NCI-H460 (cell line): ENCODE results near the gene NFATC2. TPM values are rescaled to one million over a fixed set of nuclear protein-coding genes. Genes with fewer than 3 reads are reported as not detected.

Experiments
- DNase-seq: peaks from one replicate; pipeline ENCODE4 v3.0.0-alpha.2; 2016; ENCODE audit warnings: low read depth; ENCODE audit errors: extremely low read depth
- total RNA-seq: library from RNA; depleted of rRNA; stranded (reverse); fragments of >200 nt; shearing (Covaris generic); gene quantifications from 2 replicates; pipeline ENCODE4 v1.2.3, GENCODE V29; 2014

The NFATC2 gene
- total RNA-seq, 1 experiment from 2014 or later: 1.1 TPM

DNA sequence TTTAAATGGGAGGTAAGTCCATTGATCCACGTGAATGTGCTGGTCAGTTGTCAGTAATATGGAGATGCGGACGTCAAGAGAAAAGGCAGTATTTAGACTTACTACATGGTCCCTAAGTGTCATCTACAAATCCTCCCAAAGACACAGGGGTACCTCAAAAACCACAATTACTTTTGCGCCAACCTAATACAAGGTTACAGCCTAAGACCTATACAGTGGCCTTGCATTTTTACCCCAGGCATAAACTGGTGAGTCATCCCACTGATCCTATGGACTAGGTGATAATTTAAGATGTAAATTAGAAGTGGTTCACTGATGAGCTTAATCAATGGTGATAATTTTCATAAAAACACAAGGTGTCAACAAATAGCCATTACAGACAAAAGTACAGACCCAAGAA, 141.0 kb downstream of the NFATC2 start:
- DNase-seq: no peak

GRCh38 chr20:51400051-51400926, 142.2 kb downstream of the NFATC2 start:
- DNase-seq: no peak

DNA sequence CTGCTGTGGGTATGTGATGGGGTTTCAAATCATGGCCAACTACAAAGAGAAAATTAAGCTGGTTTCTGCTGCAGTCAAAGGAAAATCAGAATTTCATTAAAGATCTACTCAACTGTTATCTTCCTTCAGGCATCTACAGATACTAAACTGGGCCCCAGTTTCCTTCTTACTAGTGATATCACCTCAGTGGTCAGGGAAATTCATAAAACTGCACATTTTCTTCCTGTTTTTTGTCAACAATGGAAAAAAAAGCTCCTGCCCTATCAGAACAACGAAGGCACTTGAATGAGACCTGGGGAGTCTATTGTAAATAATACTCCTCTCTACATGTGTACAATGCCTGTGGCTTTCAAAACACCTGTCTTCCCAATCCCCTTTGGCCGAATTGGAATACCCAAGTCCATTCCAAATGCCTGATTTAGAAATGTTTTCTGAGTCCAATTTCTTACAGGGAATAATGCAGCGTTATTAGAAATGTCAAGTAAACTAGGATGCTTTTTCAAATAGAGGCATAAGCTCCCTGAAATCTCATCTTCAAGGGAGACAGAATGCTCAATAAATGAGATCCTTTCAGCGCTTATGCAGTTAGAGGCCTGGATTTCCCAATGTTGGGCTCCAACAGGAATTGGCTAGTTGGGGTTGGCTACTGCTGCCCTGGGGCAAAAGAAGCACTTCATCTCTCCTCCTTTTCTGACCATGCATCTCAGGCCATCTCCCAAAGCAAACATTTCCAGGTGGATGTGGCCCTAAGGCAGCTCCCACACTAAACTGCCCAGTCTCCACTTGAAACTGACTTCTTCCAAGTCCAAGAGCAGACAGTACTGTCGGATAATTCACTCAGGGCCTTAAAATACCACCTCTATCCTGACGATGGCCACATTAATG, 143.3 kb downstream of the NFATC2 start:
- no peak for DNase-seq

DNA sequence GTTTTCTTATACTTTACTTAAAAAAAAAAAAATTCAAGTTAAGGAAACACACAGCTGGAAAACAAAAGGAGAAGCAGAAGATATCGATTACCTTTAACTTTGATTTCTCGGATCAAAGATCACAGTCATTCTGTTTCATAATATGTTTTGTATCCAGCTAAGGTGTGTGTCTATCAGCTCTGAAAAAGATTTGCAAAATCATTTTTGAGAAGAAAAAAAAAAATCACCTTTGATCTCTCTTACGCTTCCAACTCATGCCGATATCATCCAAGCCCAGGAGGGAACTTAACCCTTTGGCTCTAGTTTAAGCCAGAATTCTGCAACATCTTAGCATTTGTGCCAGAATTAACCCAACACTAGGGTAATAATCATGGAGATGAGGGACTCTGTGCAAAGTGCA, 144.0 kb downstream of the NFATC2 start:
- no peak for DNase-seq

DNA sequence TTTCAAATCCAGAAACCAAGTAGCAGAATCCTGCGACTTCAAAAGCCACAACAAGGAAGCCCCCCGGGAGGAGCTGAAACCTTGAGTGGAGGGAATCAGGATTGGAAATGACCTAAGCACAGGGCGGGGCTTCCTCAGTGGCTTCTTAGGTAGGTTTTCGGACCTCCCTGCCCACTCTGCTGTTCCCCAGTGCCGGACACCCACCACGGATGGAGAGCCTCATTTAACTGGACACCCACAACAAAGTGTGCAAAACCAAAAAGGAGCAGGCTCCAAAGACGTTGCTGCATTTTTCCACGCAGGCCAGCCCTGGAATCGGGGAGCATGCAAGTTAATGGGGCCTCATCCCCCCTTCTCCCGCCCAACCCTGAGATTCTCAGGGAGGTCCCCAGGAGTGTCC, 144.4 kb downstream of the NFATC2 start:
- no peak for DNase-seq

GRCh38 chr20:51397137-51397536, 145.4 kb downstream of the NFATC2 start:
- DNase-seq: no peak

GRCh38 chr20:51396365-51396909, 146.1 kb downstream of the NFATC2 start:
- DNase-seq: no peak

GRCh38 chr20:51394706-51395105, 147.8 kb downstream of the NFATC2 start:
- DNase-seq: no peak

GRCh38 chr20:51393571-51393970, 148.9 kb downstream of the NFATC2 start:
- DNase-seq: no peak

DNA sequence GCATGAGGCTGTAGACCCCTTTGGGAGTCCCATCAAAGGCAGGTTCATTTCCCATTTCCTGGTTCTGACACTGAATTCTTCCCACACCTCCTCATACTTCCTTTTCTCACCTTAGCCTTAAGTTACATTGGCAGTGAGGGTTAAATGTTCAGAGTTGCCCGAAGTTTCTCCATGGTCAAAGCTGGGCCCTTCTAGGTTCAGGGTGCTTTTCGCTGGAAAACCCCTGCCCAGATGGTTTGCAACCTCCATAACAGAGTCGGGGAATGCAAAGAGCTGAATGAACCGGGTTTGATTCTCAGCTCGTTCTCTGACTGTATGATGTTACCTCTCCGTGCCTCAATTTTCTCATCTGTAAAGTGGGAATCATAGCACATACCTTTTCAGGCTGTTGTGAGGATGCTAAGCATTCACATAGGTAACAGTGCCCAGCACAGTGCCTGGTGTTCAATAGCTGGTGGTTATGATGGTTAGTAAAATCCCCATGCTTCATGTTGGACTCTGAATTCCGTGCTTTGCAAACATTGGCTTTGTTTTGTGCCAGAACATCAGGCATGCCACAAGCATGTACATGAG, 149.8 kb downstream of the NFATC2 start:
- DNase-seq: no peak

- no peak for DNase-seq
Measured at GRCh38 chr20:51391926-51392325, 150.6 kb downstream of the NFATC2 start.

GRCh38 chr20:51389543-51390264, 152.8 kb downstream of the NFATC2 start:
- DNase-seq: no peak

DNA sequence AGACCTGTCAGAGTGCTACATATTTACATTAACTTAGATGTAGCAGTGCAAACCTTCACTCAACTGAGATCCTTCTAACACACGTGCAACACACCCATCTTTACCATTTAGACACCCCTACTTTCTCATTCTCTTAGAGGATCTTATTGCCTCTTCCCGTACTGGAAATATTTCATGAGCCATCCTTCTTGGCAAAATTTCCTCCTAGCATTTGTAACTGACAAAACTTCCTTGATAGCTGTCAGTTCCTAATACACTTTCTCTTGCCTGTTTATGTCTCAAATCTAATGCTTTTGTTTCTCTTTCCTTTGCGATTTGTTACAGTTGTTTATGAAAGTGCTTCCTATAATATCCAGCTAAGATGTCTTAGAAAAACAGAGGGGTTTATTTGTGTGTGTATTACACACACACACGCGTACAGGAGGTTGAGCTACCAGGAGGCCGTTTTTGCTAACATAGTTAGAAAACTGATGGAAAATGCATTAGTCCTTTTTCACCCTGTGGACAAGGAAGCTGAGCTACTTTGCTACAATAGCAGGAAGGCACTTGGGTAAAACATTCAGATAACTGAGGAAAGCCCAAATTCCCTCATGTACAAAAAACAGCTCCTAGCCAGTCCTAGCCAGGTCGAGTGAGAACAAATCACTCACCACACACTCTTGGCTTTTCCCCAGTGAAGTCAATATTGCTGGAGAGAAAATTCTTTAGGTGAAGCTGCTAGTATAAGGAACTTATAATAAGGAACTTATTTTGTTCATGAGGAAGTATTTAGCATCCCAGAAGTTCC, 153.6 kb downstream of the NFATC2 start:
- DNase-seq: no peak

DNA sequence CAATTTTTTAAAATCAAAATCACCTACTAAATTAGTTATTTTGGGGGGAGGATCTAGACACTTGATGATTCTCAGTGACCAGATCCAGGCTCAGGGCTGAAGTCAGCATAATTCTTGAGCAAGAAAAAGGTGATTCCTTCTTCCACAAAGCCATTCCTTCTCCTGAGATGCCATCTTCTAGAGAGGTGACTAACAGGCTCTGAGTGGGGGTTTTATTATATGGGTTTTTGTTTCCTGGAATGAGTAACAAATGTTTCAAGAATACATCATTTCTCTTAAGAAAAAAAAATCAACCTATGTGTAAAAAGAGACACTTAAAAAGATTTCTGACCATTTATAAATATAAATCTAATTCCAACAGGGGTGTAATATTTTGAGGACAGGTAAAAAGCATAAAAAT, 154.3 kb downstream of the NFATC2 start:
- DNase-seq: no peak

- DNase-seq: no peak
Measured at GRCh38 chr20:51387125-51387875, 155.2 kb downstream of the NFATC2 start.

DNA sequence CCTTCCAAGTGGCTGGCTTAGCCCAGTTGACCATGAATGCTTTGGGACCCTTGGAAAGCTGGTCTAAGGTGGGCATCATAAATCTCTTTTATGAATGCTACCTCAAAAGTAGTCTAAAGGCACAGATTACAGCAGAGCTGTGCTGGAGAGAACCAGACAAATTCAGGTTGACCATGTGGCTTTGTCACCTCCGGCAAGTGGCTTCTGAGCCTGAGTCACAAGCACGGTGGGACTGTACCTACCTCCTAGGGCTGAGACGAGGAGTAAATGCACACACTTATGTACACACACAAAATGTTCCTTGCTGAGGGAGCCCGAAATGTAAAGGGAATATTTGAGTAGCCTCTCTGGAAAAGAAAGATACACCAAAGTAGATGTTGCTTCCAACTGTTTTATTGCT, 155.9 kb downstream of the NFATC2 start:
- no peak for DNase-seq

GRCh38 chr20:51385646-51386530, 156.6 kb downstream of the NFATC2 start:
- peak; percentile 59 for DNase-seq

- no peak for DNase-seq
Measured at GRCh38 chr20:51384875-51385274, 157.6 kb downstream of the NFATC2 start.
